ENCODE data around the gene TENT5C.
A peak's percentile ranks its signal among the peaks of the same experiment; 100 is the strongest.

Gene TENT5C

GRCh38 chr1:117591252-117591651, 14.6 kb upstream of the TENT5C start:
- peaks cover 32% of the 10 kb centered on the region for H3K27me3 ChIP-seq (ENCODE audit: insufficient read depth, low read length)
- no peaks in the 10 kb centered on the region for H3K4me1 ChIP-seq (ENCODE audit: control insufficient read depth, insufficient read depth, low read length, unreplicated experiment)
- H3K79me2 ChIP-seq (ENCODE audit: control insufficient read depth, insufficient read depth, low read length, unreplicated experiment), result no peaks in the 10 kb centered on the region
- no peak overlapping the region for H3K27ac ChIP-seq (ENCODE audit: low read depth, low read length)
- no peaks in the 10 kb centered on the region for H3K36me3 ChIP-seq (ENCODE audit: insufficient read depth, low read length)
- H3K4me3 ChIP-seq (ENCODE audit: low read depth, low read length), result no peak overlapping the region
- no peak overlapping the region for H2AFZ ChIP-seq (ENCODE audit: low read length, unreplicated experiment)

GRCh38 chr1:117592155-117592554, 13.7 kb upstream of the TENT5C start:
- Histone ChIP-seq H3K4me1 (ENCODE audit: control insufficient read depth, insufficient read depth, low read length, unreplicated experiment) (no peaks in the 10 kb centered on the region), H3K4me3 (ENCODE audit: low read depth, low read length) (no peak overlapping the region), H3K36me3 (ENCODE audit: insufficient read depth, low read length) (no peaks in the 10 kb centered on the region), H2AFZ (ENCODE audit: low read length, unreplicated experiment) (no peak overlapping the region), H3K27ac (ENCODE audit: low read depth, low read length) (no peak overlapping the region), H3K27me3 (ENCODE audit: insufficient read depth, low read length) (peaks cover 41% of the 10 kb centered on the region), H3K79me2 (ENCODE audit: control insufficient read depth, insufficient read depth, low read length, unreplicated experiment) (no peaks in the 10 kb centered on the region)

DNA sequence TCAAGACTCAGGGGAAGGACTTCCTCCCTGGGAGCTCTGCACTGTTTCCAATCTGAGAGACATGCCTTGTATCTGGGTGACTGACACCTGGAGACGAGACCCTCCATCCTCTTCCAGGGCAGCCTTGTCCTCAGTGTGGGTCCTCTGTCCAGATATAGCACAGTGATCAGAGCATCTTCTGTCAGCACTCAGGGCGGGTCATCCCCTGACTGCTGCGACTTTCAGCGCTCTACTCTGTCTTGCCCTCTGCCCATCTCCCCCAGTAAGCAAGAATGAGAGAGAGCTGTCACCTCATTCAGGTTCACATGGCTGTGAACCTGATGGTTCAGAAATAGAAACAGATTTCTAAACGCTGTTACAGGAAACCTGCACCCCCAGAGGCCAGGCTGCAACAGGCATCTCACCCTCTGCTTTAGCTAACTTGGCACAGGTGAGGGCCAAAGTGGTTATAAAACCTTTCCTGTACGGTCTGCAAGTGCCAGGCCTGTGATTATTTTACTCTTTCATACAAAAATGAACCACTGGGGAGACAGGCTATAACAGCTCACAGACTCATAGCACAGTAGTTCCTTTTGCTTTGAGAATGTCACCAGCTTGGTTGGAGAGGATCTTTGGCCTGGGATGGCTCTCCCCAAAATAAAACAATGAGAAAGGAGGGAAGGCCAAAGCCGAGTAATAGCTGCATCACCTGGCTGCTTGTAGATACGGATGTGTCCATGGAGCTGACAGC, 11.4 kb upstream of the TENT5C start:
- Histone ChIP-seq H3K27me3 (ENCODE audit: insufficient read depth, low read length) (peaks cover 49% of the 10 kb centered on the region), H3K79me2 (ENCODE audit: control insufficient read depth, insufficient read depth, low read length, unreplicated experiment) (no peaks in the 10 kb centered on the region), H3K27ac (ENCODE audit: low read depth, low read length) (no peak overlapping the region), H3K4me3 (ENCODE audit: low read depth, low read length) (no peak overlapping the region), H3K36me3 (ENCODE audit: insufficient read depth, low read length) (no peaks in the 10 kb centered on the region), H3K4me1 (ENCODE audit: control insufficient read depth, insufficient read depth, low read length, unreplicated experiment) (no peaks in the 10 kb centered on the region), H2AFZ (ENCODE audit: low read length, unreplicated experiment) (no peak overlapping the region)

DNA sequence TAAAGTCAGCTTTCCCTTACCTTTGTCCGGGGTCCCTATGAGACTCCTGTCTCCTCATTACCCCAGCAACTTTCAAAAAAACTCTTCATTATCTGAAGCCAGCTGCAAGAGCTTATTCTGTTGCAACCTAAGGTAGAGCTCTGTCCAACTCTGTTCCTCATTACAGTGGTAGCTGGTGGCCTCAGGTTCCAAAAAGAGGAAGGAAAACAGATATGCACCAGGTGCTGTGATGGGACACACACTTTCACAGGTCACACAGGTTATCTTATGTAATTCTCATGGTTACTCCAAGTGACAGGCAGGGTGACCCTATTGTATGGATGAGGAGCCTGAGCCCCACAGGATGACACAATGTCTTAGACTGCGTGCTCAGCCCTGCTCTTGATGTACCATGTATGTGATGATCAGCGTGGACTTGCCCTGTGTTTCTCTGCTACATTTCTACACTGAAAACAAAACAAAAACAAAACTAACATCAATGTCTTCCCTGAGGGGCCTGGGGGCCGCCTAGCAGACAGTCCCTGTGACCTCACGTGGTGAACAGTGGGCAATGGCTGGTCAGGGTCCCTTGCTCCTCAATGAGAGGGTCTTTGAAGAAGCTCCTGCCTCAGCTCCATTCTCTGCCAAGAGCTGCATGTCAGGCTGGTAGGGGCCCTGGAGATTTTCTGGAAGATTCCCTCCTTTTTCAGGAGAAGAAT, 9.7 kb upstream of the TENT5C start:
- no peak overlapping the region for H2AFZ ChIP-seq (ENCODE audit: low read length, unreplicated experiment)
- no peak overlapping the region for H3K27ac ChIP-seq (ENCODE audit: low read depth, low read length)
- H3K4me1 ChIP-seq (ENCODE audit: control insufficient read depth, insufficient read depth, low read length, unreplicated experiment), result no peaks in the 10 kb centered on the region
- peaks cover 58% of the 10 kb centered on the region for H3K27me3 ChIP-seq (ENCODE audit: insufficient read depth, low read length)
- H3K4me3 ChIP-seq (ENCODE audit: low read depth, low read length), result no peak overlapping the region
- no peaks in the 10 kb centered on the region for H3K79me2 ChIP-seq (ENCODE audit: control insufficient read depth, insufficient read depth, low read length, unreplicated experiment)
- H3K36me3 ChIP-seq (ENCODE audit: insufficient read depth, low read length), result no peaks in the 10 kb centered on the region

DNA sequence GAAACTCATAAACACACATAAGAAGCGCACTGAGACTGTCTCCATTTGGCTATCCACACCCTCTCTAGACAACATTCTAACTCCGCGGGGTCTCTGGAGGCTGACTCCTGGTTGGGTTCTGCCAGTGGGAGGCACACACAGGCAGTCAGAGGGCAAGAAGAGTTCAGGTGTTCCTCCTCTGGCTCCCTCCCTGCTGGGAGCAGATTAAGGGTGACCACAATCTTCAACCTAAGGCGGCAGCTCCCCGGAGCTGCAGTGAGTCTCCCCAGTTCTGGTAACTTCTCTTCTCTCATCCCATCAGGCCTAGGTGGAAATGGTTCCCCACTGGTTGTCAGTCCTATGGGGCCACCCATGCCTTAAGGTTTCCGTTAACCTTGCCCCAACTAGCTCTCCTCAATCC, 7.4 kb upstream of the TENT5C start:
- Histone ChIP-seq H3K4me3 (ENCODE audit: low read depth, low read length) (no peak overlapping the region), H3K4me1 (ENCODE audit: control insufficient read depth, insufficient read depth, low read length, unreplicated experiment) (no peaks in the 10 kb centered on the region), H3K27ac (ENCODE audit: low read depth, low read length) (no peak overlapping the region), H2AFZ (ENCODE audit: low read length, unreplicated experiment) (no peak overlapping the region), H3K36me3 (ENCODE audit: insufficient read depth, low read length) (no peaks in the 10 kb centered on the region), H3K79me2 (ENCODE audit: control insufficient read depth, insufficient read depth, low read length, unreplicated experiment) (no peaks in the 10 kb centered on the region), H3K27me3 (ENCODE audit: insufficient read depth, low read length) (peaks cover 60% of the 10 kb centered on the region)

GRCh38 chr1:117599286-117600221, 6.3 kb upstream of the TENT5C start:
- no peaks in the 10 kb centered on the region for H3K4me1 ChIP-seq (ENCODE audit: control insufficient read depth, insufficient read depth, low read length, unreplicated experiment)
- peaks cover 70% of the 10 kb centered on the region for H3K27me3 ChIP-seq (ENCODE audit: insufficient read depth, low read length)
- H2AFZ ChIP-seq (ENCODE audit: low read length, unreplicated experiment), result no peak overlapping the region
- no peaks in the 10 kb centered on the region for H3K36me3 ChIP-seq (ENCODE audit: insufficient read depth, low read length)
- no peaks in the 10 kb centered on the region for H3K79me2 ChIP-seq (ENCODE audit: control insufficient read depth, insufficient read depth, low read length, unreplicated experiment)
- no peak overlapping the region for H3K27ac ChIP-seq (ENCODE audit: low read depth, low read length)
- no peak overlapping the region for H3K4me3 ChIP-seq (ENCODE audit: low read depth, low read length)

DNA sequence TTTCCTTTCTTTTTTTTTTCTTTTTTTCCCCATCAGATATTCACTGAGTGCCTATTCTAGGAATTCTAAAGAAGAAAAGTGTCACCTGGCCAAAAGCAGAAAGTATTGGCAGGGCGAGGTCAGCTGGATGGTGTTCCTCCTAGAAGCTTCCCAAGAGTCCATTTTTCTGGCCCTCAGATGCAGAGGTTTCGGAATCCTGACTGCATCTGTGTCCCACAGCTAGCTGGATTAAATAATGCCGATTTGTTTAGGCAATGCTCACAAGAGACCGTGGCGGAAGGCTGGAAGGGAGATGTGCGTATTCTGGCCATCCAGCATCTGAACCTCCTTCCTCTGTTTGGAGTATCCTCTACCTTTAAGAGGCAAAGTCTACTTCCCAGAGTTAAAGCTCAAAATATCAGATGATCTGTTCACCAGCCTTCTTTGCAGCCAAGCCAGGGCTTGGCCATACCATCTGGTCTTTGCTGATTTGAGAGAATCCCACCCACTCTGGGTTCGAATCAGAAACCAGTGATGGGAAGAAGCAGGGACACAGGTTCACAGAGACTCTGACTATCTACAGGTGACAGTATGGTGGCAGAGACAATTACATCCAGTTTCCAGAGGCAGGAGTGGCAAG, 5.4 kb upstream of the TENT5C start:
- Histone ChIP-seq H3K4me3 (ENCODE audit: low read depth, low read length) (no peak overlapping the region), H3K27ac (ENCODE audit: low read depth, low read length) (no peak overlapping the region), H2AFZ (ENCODE audit: low read length, unreplicated experiment) (no peak overlapping the region), H3K4me1 (ENCODE audit: control insufficient read depth, insufficient read depth, low read length, unreplicated experiment) (no peaks in the 10 kb centered on the region), H3K36me3 (ENCODE audit: insufficient read depth, low read length) (no peaks in the 10 kb centered on the region), H3K79me2 (ENCODE audit: control insufficient read depth, insufficient read depth, low read length, unreplicated experiment) (no peaks in the 10 kb centered on the region), H3K27me3 (ENCODE audit: insufficient read depth, low read length) (peaks cover 77% of the 10 kb centered on the region)

GRCh38 chr1:117600966-117601365, 4.9 kb upstream of the TENT5C start:
- Histone ChIP-seq H3K27ac (ENCODE audit: low read depth, low read length) (no peak overlapping the region), H3K79me2 (ENCODE audit: control insufficient read depth, insufficient read depth, low read length, unreplicated experiment) (no peaks in the 10 kb centered on the region), H3K36me3 (ENCODE audit: insufficient read depth, low read length) (no peaks in the 10 kb centered on the region), H2AFZ (ENCODE audit: low read length, unreplicated experiment) (no peak overlapping the region), H3K4me3 (ENCODE audit: low read depth, low read length) (no peak overlapping the region), H3K27me3 (ENCODE audit: insufficient read depth, low read length) (peaks cover 76% of the 10 kb centered on the region), H3K4me1 (ENCODE audit: control insufficient read depth, insufficient read depth, low read length, unreplicated experiment) (no peaks in the 10 kb centered on the region)

GRCh38 chr1:117602862-117603261, 3.0 kb upstream of the TENT5C start:
- H3K27ac ChIP-seq (ENCODE audit: low read depth, low read length), result no peak overlapping the region
- peaks cover 77% of the 10 kb centered on the region for H3K27me3 ChIP-seq (ENCODE audit: insufficient read depth, low read length)
- no peaks in the 10 kb centered on the region for H3K79me2 ChIP-seq (ENCODE audit: control insufficient read depth, insufficient read depth, low read length, unreplicated experiment)
- H2AFZ ChIP-seq (ENCODE audit: low read length, unreplicated experiment), result no peak overlapping the region
- H3K4me1 ChIP-seq (ENCODE audit: control insufficient read depth, insufficient read depth, low read length, unreplicated experiment), result no peaks in the 10 kb centered on the region
- H3K36me3 ChIP-seq (ENCODE audit: insufficient read depth, low read length), result no peaks in the 10 kb centered on the region
- no peak overlapping the region for H3K4me3 ChIP-seq (ENCODE audit: low read depth, low read length)

DNA sequence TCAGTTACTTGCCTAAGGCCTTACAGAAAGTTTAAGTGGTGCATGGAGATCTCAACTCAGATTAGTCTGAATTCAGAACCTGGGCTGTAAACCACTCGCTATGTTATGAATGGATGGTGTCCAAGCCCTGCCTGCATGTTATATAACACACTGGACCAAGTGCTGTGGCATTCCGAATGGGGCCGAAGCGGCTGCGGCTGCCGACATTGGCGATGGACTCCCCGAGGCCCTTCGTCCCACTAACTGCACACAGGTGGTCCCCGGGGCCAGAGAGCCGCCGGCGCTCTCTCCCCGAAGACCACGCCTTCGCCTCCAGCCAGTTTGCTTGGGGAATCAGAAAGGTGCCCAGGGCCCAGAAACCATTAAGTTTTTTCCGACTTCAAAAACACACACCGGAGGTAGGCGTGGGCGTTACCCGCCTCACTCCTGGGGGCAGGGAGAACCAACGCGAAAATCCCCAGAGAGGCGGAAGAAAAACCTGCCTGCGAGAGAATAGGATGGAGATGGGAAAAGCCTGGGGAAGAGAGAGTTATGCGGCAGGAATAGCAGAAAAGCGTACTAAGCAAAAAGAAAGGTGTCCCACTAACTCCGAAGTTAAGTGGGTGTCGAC, 579 bp upstream of the TENT5C start:
- Histone ChIP-seq H3K79me2 (ENCODE audit: control insufficient read depth, insufficient read depth, low read length, unreplicated experiment) (no peaks in the 10 kb centered on the region), H3K27ac (ENCODE audit: low read depth, low read length) (no peak overlapping the region), H3K4me3 (ENCODE audit: low read depth, low read length) (peak overlapping the region; percentile 90), H3K27me3 (ENCODE audit: insufficient read depth, low read length) (peaks cover 80% of the 10 kb centered on the region), H3K36me3 (ENCODE audit: insufficient read depth, low read length) (no peaks in the 10 kb centered on the region), H3K4me1 (ENCODE audit: control insufficient read depth, insufficient read depth, low read length, unreplicated experiment) (no peaks in the 10 kb centered on the region), H2AFZ (ENCODE audit: low read length, unreplicated experiment) (peak overlapping the region; percentile 98)
